HCEC 1CT (cell line): ENCODE results near the gene RFFL.
"Not testable (repeated sequence)": the region's sequence is repeated elsewhere in the genome, so short reads cannot be mapped to it uniquely, and the experiment has no call there.

ENCODE experiments used
- DNase-seq: peaks from one replicate; pipeline ENCODE4 v3.0.0-alpha.2; 2017

The RFFL gene

DNA sequence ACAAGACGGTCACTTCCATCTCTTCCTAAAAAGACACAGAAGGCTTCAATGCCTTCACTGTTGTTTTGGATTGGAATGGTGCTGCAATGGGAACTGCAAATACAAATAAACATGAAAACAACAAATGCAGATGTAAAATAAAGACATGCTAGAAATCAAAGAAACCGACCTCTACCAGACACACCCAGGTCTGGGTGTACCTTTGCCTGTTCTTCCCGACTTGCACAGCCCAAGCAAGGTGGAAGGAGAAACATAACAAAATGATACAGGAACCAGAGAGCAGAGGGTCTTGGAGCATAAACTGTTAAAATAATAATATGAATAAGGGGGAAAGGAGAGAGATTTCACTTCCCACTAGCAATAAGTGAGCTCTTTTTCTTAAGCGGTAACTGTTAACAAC is 17.3 kb downstream of the RFFL start:
- no peak for DNase-seq

DNA sequence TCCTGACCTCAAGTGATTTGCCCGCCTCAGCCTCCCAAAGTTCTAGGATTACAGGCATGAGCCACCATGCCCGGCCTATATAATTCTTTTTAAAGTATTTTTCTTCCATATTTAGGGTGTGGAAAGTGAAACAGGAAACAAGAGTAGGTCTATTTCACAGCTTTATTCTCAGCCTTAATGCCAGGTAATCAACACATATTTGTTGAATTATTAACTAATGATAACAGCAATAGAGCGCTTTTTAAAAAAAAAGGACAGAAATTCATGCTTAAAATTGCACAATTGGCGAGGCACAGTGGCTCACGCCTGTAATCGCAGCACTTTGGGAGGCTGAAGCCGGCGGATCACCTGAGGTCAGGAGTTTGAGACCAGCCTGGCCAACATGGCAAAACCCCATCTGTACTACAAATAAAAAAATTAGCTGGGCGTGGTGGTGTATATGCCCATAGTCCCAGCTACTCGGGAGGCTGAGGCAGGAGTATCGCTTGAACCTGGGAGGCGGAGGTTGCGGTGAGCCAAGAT is 18.0 kb downstream of the RFFL start:
- DNase-seq: not testable (repeated sequence)

DNA sequence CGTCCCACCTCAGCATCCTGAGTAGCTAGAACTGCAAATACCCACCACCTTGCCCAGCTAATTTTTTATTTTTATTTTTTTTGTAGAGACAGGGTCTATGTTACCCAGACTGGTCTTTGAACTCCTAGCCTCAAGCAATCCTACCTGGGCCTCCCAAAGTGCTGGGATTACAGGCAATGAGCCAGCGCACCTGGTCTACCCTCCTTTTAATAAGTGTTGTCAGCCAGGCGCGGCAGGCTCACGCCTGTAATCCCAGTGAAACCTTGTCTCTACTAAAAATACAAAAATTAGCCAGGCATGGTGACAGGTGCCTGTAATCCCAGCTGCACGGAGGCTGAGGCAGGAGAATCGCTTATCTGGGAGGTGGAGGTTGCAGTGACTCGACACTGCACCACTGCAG is 19.3 kb downstream of the RFFL start:
- DNase-seq: no peak

DNA sequence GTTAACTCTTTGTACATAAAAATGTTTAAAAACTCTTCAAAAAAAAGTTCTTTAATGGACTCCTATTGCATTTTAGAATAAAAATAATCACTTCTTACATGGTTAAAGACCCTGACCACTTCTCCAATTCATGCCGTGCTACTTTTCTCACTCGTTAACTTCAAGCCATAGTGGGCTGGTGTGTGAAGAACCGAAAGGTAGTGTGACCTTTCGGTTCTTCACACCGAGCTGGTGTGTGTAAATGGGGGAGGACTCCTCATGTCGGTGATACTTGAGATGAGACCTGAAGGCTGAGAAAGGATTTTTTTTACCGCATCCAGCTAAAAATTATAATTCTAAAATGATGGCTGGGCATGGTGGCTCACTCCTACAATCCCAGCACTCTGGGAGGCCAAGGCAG is 22.1 kb downstream of the RFFL start:
- no peak for DNase-seq

DNA sequence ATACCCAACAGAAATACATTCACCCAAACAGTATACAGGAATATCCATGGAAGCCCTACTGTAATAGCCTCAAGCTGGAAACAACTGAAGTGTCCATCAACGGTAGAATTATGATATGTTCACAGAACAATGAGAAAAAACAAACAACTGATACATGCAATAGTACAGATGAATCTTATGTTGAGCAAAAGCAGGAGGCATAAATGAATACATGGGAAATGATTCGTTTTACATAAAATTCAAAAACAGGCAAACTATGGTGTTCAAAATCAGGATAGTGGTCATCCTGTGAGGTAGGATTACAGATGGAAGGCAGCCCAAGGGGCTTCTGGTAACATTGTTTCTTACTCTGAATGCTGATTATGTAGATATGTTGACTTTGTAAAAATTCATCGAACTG is 25.1 kb downstream of the RFFL start:
- DNase-seq: no peak

DNA sequence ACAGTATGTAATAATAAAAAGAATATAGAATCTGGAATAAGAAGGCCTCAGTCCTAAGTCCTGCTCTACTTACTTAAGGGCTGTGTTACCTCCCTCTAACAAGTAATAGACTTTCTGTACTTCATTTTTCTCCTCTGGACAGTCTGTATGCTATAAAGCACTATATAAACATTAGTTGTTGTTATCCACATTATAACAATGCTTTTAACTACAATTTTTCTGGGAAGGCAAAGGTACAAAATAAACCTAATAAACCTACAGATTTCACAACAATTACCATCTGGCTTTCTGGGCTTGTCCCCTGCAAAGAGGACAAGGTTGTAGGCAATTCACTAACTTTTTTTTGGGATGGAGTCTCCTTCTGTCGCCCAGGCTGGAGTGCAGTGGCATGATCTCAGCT is 32.7 kb downstream of the RFFL start:
- no peak for DNase-seq

DNA sequence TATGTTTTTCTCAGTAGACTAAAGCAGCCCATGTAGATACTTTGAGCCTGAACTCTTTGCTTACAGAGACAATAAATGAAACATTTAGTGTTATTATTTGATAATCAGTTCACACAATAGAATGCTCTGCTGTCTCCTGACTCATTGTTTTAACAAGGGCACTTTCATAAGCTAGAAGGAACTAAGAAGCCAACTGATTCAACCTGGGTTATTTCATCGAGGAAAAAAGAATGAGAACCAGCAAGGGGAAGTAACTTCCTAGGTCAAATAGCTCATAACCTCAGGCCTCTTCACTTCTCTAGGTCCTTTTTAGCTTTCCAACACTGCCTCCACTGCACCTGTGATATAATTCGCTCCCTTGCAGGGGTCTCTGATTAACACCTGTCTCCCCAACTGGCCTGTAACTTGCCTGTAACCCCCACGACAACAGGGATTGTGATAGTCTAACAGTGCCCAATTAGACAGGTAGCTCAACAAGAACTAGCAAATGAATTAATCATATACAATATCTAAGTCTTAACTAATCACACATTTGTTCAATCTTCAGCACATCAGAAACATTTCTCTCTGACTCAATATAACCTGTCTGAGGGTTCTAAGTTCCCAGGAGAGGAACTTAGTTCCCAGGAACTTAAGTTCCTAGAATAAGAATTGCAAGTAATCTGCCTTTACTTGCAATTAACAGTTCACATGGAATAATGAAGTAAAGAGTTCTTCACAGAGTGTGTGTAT is 34.8 kb downstream of the RFFL start:
- DNase-seq: no peak

DNA sequence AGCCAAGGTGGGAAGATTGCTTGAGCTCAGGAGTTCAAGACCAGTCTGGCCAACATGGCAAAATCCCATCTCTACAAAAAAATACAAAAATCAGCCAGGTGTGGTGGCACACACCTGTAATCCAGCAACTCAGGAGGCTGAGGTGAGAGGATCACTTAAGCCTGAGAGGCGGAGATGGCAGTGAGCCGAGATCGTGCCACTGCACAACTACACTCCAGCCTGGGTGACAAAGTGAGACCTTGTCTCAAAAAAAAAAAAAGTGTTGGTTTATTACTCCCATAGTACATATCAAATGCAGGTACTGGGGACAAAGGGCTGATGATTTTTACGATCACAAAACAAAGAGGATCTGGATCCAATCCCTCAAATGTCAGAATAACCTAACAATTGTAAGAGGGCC is 35.4 kb downstream of the RFFL start:
- DNase-seq: not testable (repeated sequence)

DNA sequence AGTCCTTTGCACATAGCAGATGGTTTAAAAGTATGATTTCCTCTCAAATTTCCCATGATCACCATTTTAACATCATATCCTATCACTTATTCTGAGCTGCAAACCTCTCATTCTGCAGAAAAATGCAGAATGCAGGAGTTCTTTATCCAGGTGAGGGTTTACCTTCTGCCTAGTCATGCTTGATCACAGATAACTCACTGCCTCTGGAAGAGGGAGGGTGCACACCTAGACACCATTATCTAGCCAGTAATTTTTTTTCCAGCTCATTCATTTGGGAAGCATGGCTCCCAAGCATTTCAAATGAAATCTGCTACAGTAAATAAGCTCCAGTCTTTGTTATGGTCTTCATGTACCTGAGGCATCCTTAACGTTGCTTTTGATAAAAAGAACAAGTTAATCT is 38.0 kb downstream of the RFFL start:
- no peak for DNase-seq

DNA sequence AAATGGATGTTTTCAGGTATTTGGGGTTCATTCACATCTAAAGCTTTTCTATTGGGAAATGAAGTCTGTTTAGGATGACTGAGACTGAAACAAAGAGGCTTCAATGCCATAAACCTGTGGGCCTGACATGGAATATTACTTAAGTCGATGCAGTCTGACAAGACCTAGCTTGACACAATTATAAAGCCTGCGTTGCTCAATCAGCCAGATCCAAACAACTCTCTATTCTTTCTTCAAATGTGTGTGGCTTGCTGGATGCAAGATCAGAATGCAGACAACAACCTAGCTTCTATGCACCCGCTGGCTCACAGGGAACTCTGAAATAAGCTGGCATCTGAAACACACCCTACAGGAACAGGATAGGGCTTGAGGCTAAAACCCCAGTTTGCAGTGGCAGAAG is 40.0 kb downstream of the RFFL start:
- no peak for DNase-seq

DNA sequence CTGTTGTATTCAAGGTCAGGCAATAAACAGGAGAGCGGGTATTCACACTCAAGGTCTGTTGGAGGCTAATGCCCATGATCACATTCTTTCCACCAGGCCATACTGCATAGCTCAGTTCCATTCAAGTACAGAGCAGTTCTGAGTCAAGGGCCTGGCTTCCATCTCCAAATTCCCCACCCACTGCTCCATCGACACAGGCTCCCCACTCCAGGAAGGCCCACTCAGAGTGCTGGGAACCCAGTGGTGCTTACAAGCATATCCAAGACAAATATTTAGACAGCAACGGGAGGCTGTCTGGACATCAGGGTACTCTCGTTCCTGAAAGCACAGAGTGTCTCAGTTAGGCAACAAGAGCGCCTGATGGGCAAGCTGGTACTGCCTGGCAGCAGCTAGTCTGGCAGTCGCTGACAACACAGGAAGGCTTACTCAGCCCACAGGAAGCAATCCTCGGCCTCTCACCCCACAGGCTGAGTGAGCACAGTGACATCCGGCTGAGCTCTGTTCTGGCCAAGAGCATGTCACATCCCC is 40.9 kb downstream of the RFFL start:
- peak; percentile 87 for DNase-seq

DNA sequence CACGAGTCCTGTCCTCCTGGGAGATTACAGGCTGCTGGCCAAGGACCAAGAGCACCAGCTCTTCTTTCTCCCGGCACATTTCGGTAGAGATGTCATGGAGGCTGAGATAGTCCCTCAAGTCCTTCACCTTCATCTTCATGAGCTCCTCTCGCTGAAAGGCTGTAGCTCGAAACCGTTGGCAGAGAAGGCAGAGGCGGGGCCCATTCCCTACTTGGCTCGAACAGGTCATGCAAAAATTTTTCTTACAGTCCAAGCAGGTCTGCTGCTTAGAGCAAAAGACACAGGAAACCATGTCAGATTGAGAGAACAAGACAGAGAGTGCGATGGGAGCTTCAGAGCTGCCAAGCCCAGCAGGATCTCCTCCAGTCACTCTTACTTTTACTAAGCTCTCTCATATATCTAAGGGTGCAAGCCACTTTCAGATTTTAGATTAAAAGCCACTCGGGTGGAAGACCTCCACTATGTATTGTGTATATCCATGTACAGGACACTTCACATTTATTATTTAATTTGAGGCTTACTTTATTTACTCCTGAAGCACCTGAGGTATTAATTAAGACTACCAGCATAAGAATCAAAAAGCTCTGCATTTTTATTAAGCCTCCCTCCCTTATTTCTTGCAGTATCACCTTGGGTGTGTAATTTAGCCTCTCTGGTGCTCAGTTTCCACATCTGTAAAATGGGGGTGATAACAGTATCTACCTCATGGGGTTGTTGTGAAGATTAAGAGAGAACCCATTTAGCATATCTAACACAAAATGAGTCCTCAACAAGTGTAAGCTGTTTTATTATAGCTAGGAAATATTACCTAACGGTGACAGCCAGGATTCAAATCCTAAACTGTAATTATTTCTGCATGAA is 41.8 kb downstream of the RFFL start:
- DNase-seq: no peak

DNA sequence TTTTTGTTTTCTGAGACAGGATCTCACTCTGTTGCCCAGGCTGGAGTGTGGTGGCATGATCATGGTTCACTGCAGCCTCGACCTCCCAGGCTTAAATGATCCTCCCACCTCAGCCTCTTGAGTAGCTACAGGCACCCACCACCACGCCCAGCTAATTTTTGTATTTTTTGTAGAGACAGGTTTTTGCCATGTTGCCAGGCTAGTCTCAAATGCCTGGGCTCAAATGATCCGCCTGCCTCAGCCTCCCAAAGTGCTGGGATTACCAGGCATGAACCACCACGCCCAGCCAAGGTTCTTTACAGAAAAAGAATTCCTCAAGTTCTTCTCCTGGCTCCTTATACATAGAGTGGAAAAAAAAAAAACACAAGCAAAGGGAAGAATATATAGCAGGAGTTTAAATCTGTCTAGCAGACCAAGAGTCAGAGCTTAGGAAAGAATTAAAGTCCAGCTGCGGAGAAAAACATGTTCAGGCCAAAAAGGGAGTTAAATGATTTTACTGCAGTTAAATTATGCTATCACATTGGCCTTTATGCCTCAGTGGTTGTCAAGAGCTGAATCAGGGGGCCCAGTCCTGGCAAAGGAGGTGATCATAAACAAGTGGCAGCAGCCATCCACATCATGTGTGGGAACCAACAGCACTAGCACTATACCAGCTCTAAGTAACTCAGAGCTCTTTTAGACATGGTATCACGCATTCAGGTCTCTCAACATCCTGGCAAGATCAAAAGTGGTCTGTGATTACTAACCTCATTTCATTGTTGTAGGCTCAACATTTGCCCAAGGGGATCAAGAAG is 43.9 kb downstream of the RFFL start:
- DNase-seq: no peak

DNA sequence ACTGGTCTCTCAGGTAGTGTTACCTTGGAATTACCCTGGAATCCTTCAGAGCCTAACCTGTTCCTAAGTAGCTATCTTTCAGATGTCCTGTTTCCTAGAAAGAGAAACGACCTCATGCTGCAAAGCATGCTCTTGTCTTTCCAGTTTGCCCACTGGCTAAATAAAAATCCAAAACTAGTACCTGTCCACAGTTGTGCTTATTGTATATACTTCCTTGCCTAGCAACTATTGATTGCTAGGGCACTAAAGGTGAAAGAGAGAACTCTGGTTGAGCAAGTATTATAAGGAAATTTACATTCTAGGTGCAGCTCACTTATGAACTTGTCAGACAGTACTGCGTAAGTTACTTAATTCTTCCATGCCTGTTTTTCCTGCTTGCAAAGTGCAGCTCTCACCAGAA is 44.7 kb downstream of the RFFL start:
- DNase-seq: no peak

DNA sequence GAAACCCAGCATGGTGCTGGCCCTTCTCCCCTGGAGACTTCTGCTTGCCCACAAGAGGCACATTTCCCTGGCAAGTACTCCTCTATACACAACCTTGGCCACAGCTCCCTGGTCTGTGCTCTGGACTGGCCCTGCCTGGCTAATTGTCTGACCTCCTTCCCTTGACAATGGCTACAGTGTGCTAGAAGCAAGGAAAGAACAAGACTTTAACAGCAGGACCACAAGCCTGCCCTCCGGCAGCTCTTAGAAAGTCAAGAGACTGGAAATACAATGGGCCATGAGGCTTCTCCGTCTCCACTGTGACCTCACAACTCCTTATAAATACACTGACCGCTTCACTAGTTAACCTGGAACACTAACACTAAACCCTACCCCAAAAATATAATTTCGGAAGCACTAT is 46.5 kb downstream of the RFFL start:
- DNase-seq: no peak

DNA sequence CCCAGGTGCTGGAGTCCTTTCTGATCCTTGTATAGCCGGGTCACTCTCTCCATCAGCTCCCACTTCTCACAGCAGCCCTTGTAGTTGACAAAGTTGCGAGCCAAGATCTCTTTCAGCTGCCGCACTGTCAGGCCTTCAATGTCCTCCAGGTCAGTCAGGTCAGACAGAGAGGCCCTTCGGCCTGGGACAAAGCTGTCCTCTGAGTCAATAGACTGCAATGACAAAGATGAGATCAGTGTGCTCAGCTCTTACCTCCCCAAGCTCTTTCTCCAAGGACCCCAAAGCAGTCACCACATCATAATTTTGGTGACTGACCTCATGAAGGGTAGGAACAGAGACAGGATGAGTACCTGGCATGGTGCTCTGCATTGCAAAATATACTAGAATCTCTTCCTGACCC is 47.1 kb downstream of the RFFL start:
- no peak for DNase-seq

DNA sequence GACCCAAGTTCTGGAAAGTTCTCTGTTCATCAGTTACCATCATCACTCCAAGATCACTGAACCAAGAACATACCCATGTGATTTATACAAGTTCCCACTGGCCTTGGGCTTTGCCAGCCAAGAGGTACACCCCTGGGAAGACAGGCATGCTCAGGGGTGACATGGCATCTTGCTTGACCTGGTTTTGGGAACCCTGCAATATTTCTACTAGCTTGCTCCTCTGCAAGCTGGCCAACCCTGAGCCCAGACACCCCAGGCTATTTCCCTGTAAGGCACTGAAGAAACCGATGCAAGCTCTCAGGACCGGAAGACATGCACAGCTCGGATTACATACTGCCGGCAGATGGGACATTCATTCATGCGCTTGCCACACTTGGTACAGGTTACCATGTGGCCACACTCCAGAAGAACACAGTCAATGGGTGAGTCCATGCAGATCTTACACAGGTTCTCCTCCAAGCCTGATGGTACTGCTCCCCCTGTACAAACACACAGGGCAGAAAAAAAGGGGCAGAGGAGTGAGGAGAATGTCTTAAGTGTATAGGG is 51.8 kb downstream of the RFFL start:
- DNase-seq: no peak

DNA sequence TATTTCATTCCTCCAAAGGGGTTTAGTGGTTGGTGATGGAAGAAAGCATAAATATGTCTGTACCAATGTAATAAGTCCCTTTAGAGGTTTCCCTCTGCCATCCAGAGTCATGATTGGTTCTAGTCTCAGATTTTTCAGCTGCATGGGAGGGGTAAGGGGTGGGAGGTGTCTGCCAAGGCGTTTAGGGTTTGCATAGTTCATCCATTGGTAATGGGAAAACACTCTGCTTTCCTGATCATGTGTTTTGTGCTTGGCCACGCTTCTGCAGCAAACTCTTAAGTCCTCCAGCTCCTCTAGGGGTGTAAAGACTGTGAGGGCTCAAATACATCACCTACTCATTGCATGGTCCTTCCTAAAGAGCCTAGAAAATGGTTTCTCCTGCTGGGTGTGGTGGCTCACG is 53.4 kb downstream of the RFFL start:
- DNase-seq: no peak

DNA sequence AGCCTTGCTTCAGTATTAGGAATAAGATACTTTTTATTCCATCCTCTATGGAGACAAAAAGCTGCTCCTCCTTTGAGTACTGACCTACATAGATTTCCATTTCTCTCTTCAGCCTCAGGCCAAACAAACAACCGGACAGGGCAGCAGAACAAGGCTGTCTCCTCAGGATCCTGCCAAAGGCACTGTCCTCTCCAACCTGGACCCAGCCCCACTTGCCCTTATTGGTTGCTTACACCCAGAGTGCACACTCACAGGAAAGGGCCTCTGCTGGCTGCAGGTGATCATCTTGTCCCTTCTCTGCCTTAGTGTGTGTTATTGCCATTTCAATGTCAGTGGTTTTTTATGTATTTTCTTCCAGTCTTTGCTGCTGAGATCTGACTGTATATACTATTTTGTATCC is 56.5 kb downstream of the RFFL start:
- no peak for DNase-seq

DNA sequence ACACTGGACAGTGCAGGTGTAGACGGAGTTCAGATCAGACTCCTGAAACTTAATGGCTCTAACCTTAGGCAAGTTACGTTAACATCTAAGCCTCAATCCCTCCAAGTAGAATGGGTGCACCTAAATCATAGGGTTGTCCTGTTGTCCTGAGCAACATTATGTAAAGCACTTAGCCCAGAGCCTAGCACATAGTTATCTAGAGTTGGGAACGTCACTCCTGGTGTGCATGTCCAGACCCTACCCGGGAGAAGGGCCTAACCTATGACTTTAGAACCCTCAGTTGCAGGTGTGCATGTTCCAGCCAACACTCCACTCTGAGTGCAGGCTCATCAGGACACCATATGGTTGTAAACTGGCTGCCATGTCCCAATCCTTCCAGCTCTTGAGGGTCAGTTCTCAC is 57.2 kb downstream of the RFFL start:
- DNase-seq: no peak

DNA sequence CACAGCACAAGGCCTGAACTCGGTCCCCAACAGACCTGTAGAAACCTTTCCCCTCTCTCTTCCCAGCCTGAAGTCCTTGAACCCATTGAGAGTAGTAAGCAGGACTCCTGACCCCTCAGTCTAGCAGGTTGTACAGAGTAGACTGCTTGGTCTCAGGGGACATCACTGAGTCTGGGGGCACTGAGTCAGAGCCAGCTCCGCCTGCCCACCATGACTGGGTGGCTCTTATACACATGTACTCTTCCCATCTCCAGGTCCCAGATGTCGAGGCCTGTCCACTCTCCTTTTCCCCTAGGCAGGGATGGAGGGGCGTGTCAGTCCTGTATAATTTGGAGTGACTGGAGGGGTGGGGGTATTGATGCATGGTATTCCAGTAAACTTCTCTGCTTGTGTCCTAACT is 59.7 kb downstream of the RFFL start:
- no peak for DNase-seq

DNA sequence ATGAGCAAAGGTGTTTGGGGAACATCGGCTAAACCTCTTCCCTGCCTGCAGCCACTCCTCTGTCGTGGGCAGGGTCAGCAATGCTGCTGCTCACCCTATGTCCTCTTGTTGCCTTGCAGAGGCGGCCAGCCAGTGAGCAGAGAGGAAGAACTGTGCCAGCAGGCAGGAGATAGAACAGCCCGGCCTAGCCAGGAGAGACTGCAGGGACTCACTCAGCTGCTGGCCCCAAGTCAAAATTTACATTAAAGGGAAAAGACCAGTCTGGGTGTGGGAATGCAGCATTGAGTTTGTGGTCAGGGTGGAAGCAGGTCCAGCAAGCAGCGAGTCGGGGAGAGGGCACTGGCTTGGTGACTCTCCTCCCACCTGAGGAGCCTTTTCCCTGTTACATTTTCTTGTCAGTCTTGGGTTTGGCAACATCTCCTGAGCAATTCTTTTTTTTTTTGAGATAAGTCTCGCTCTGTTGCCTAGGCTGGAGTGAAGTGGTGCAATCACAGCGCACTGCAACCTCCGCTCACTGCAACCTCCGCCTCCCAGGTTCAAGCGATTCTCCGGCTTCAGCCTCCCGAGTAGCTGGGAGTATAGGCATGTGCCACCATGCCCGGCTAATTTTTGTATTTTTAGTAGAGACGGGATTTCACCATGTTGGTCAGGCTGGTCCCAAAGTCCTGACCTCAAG is 60.5 kb downstream of the RFFL start:
- DNase-seq: no peak
